ENCODE results near the gene PSMB3. TPM values are rescaled to one million over a fixed set of nuclear protein-coding genes. Genes with fewer than 3 reads are reported as not detected.

PSMB3 gene
- total and polyA plus RNA-seq, 9 of the 15 experiments (the other 6 are each of a cell fraction or from before 2014, with no cell fraction given): 460 to 2,775 (median 574) TPM

DNA sequence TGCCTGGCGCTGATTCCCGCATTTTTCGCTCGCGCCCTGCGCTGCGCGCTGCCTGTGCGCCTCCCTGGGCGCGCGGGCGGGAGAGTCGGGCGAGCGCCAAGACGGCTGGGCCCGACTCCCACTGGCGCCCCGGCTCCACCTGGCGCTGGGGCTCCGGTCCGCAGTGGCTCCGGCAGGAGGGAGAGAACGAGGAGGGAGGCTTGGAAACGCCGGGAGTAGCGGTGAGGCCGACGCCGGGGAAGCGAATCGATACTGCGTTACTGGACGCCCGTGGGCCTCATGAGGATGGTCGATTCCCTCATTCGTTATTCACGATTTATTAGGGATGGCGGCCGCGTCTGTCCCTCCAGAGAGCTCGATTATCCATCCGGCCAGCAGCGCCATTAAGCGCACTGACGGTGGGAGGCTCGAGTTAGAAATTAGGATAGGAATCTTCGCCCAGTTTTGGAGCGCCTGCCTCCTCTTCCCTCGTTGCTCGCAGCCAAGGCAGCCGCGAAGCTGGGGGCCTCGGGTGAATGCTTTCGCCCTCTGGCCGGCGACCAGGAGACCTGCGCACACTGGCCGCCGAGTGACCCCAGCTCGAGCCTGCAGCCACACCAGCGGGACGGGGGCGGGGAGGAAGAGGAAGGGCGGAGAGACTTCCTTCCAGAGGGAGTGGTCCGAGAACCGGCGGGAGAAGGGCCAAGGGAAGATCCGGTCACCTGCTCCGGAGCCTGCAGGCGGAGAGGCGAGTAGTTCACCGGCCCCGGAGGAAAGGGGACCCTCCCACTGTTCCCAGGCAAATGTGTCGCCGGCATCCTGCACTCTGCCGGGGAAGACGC lies 3.1 kb upstream of the PSMB3 start:
- peak overlapping the region; percentile 67 for H2AFZ ChIP-seq (ENCODE audit: low read depth, low read length)
- H3K27me3 ChIP-seq (ENCODE audit: control insufficient read depth in 2 of 2, insufficient read depth in 2 of 2, low read length in 2 of 2): no peaks in the 10 kb centered on the region
- TSS peak; percentile 86 for BruUV-seq (replicated peaks)
- H3K9ac ChIP-seq (ENCODE audit: insufficient read depth in 1 of 2, low read depth in 2 of 2, low read length in 2 of 2): peak overlapping the region; percentile 90 to 92
- intact Hi-C loops (cut with micrococcal nuclease): loop anchor here (5.0 to 10.0 kb wide), 4 partner anchors 47 to 405 kb away; partner anchors contain the start of genes PLXDC1 and RPL23
- WGBS (ENCODE audit: insufficient coverage, low coverage, missing lambda C conversion rate): 11% methylated on average over 58 of the region's 79 CpGs
- peaks cover 12% of the 10 kb centered on the region for H3K36me3 ChIP-seq (ENCODE audit: control insufficient read depth, insufficient read depth, low read length)
- in situ Hi-C loops (cut with MboI): no loop called here
- peaks cover 87% of the 10 kb centered on the region for H3K79me2 ChIP-seq (ENCODE audit: control insufficient read depth, insufficient read depth, low read length)
- H3K9me1 ChIP-seq (ENCODE audit: control insufficient read depth, insufficient read depth, low read length): peaks cover 4% of the 10 kb centered on the region
- no peaks in the 10 kb centered on the region for H3K9me3 ChIP-seq (replicated peaks; ENCODE audit: control insufficient read depth, insufficient read depth, low read depth, low read length)
- ATAC-seq (peak; percentile 65), FAIRE-seq (no peak), DNase-seq (ENCODE audit: extremely low read depth in 1 of 4, low spot score in 3 of 4) (peak; percentile 59 to 96 (median 74))
- H3K4me1 ChIP-seq (replicated peaks in 1 of 2; ENCODE audit: control insufficient read depth in 2 of 2, insufficient read depth in 2 of 2, low read length in 2 of 2): peaks cover 24 to 61% of the 10 kb centered on the region in 2 experiments
- H4K20me1 ChIP-seq (replicated peaks; ENCODE audit: control insufficient read depth, insufficient read depth, low read length): peaks cover 9% of the 10 kb centered on the region
- peak overlapping the region; percentile 86 for H3K4me2 ChIP-seq (ENCODE audit: insufficient read depth, low read length)
- ChIA-PET POLR2A (interaction anchor here (0.6 to 1.1 kb wide), 3 partner anchors 18 to 173 kb away, joined by 3 to 4 read pairs (median 4); no protein-coding TSS in a partner anchor), CTCF (ENCODE audit: low intra/inter-chr PET ratio) (no interaction called here)
- peak overlapping the region; percentile 86 for H3K27ac ChIP-seq (ENCODE audit: extremely low read depth, low read depth, low read length)
- H3K4me3 ChIP-seq: peak overlapping the region; percentile 74
- TF ChIP-seq CCNT2 (IDR thresholded peaks at IDR 0.05; ENCODE audit: borderline replicate concordance, extremely low read depth, insufficient read length, low read depth, low read length) (peak; percentile 48), SUPT5H (IDR thresholded peaks at IDR 0.05) (peak; percentile 89), ZNF232 (CRISPR knock-in tag; IDR thresholded peaks at IDR 0.05) (no peak), GATAD2A (IDR thresholded peaks at IDR 0.05) (peak; percentile 51; the same call in 1 of the 2 replicates), ZNF584 (CRISPR knock-in tag; IDR thresholded peaks at IDR 0.05; ENCODE audit: low read depth) (no peak), HBP1 (CRISPR knock-in tag; IDR thresholded peaks at IDR 0.05) (no peak), TAL1 (IDR thresholded peaks at IDR 0.05) (no peak), POLR3G (IDR thresholded peaks at IDR 0.05; ENCODE audit: extremely low read depth, insufficient read length, insufficient replicate concordance) (no peak), ETV6 (IDR thresholded peaks at IDR 0.05; ENCODE audit: borderline replicate concordance in 1 of 2, low read depth in 2 of 2, low read length in 1 of 2) (peak; percentile 10 to 78; a peak in 2 of 4 replicates), ETV6 (CRISPR knock-in tag; IDR thresholded peaks at IDR 0.05; ENCODE audit: borderline replicate concordance) (no peak), ADNP (tag; IDR thresholded peaks at IDR 0.05) (no peak), ZFP30 (CRISPR knock-in tag; IDR thresholded peaks at IDR 0.05; ENCODE audit: borderline replicate concordance) (no peak), NR1H2 (CRISPR knock-in tag; IDR thresholded peaks at IDR 0.05) (no peak)
- TF ChIP-seq, protein P1, sequence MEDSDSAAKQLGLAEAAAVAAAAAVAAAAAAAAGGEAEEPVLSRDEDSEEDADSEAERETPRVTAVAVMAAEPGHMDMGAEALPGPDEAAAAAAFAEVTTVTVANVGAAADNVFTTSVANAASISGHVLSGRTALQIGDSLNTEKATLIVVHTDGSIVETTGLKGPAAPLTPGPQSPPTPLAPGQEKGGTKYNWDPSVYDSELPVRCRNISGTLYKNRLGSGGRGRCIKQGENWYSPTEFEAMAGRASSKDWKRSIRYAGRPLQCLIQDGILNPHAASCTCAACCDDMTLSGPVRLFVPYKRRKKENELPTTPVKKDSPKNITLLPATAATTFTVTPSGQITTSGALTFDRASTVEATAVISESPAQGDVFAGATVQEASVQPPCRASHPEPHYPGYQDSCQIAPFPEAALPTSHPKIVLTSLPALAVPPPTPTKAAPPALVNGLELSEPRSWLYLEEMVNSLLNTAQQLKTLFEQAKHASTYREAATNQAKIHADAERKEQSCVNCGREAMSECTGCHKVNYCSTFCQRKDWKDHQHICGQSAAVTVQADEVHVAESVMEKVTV (CRISPR knock-in tag; IDR thresholded peaks at IDR 0.05): no peak
- TF ChIP-seq, protein P2, sequence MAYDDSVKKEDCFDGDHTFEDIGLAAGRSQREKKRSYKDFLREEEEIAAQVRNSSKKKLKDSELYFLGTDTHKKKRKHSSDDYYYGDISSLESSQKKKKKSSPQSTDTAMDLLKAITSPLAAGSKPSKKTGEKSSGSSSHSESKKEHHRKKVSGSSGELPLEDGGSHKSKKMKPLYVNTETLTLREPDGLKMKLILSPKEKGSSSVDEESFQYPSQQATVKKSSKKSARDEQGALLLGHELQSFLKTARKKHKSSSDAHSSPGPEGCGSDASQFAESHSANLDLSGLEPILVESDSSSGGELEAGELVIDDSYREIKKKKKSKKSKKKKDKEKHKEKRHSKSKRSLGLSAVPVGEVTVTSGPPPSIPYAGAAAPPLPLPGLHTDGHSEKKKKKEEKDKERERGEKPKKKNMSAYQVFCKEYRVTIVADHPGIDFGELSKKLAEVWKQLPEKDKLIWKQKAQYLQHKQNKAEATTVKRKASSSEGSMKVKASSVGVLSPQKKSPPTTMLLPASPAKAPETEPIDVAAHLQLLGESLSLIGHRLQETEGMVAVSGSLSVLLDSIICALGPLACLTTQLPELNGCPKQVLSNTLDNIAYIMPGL (CRISPR knock-in tag; IDR thresholded peaks at IDR 0.05): no peak

All from K562 (cell line).